Activated T-helper 17 cell treated with anti-CD3 and anti-CD28 coated beads, Interleukin-2, amount 50 U/mL, for 72 hours (primary cell): ENCODE measurements around the gene IGF2BP3. TPM values are rescaled to one million over a fixed set of nuclear protein-coding genes. Genes with fewer than 3 reads are reported as not detected.
A peak's percentile ranks its signal among the peaks of the same experiment; 100 is the strongest.

Experiments used
- ATAC-seq: fragments of 150-1000 bp; cut with Tn5 transposase; replicated peaks from 2 replicates; pipeline ENCODE4 v1.10.0; 2021; ENCODE audit warnings: mild to moderate bottlenecking, moderate library complexity
- H3K27ac Mint-ChIP-seq: one replicate; pipeline ENCODE4 v1.8.0; 2022; ENCODE audit warnings: mixed read lengths
- H3K27me3 Mint-ChIP-seq: one replicate; pipeline ENCODE4 v1.8.0; 2022; ENCODE audit warnings: mixed read lengths
- H3K36me3 Mint-ChIP-seq: one replicate; pipeline ENCODE4 v1.8.0; 2022; ENCODE audit warnings: low read depth, mild to moderate bottlenecking, mixed read lengths
- H3K4me1 Mint-ChIP-seq: one replicate; pipeline ENCODE4 v1.8.0; 2022; ENCODE audit warnings: mixed read lengths
- H3K4me3 Mint-ChIP-seq: one replicate; pipeline ENCODE4 v1.8.0; 2022; ENCODE audit warnings: mild to moderate bottlenecking, mixed read lengths
- H3K9me3 Mint-ChIP-seq: one replicate; pipeline ENCODE4 v1.8.0; 2022; ENCODE audit warnings: mixed read lengths
- total RNA-seq, 2 donors: library from RNA; stranded (reverse); gene quantifications; one replicate each; pipeline ENCODE4 v1.2.3, GENCODE V29; 2022

The IGF2BP3 gene
- total RNA-seq, 2 donors from 2014 or later = 0.42 to 0.67 TPM

DNA sequence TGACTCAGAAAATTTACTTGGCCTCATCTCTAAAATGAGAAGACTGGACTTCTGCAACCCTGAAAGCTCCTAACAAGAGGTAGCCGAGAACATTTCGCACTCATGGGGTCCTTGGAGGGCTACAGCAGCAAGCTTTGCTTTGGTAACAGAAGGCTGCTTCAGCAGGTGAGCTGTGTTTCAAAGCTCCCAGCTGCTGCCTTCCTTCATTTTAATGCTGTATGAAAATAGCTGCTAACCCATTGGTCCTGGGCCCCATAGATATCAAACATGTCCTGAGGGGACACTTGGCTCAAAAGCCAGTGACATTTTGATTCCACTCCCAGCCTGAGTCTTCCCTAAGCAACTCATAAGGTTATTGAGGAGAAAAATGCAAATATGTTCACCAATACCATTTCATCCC, 185.4 kb downstream of the IGF2BP3 start:
- no peak for ATAC-seq

DNA sequence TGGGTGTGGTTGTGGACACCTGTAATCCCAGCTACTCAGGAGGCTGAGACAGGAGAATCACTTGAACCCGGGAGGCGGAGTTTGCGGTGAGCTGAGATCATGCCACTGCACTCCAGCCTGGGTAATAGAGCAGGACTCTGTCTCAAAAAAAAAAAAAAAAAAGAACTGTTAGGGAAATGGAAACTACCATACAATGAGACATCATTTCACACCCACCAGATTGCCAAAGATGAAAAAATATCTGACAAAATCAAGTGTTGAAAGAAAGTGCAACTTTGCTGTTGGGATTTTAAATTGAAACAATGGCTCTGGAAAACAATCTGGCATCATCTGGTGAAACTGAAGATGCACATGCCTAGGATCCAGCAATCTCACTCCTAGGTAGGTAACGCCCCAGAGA, 187.2 kb downstream of the IGF2BP3 start:
- H3K9me3 Mint-ChIP-seq = no peaks in the 10 kb centered on the region
- H3K36me3 Mint-ChIP-seq = no peaks in the 10 kb centered on the region
- no peak overlapping the region for H3K27ac Mint-ChIP-seq

More for the DNA sequence above, 185.4 kb downstream of the IGF2BP3 start:
- Mint-ChIP-seq H3K9me3 (no peaks in the 10 kb centered on the region), H3K36me3 (no peaks in the 10 kb centered on the region), H3K27ac (no peak overlapping the region), H3K4me3 (no peak overlapping the region), H3K27me3 (no peaks in the 10 kb centered on the region), H3K4me1 (no peaks in the 10 kb centered on the region)

DNA sequence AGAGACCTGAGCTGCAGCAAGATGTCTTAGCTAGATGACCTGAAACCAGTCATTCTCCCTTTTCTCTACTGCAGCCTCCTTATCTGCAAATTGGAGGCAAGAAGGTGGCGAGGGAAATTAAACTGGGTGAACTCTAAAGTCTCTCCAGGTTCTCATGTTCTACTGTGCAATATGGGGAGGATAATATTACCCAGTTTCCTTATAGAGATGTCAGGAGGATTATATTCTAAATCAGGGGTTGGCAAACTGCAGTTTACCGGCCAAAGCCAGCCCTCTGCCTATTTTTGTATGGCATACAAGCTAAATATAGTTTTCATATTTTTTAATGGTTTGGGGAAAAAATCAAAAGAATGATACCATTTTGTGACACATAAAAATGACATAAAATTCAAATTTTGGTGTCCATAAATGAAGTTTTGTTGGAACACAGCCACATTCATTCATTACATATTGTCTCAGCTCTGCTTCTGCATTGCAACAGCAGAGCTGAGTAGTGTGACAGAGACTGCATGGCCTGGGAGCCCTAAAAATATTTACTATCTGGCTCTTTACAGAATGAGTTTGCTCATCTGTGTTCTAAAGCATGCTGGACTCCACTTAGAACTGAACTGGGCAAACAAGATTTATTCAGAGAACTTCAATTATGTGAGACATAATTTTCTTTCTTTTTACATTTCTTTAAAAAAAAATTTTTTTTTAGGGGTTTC, 190.3 kb downstream of the IGF2BP3 start:
- Mint-ChIP-seq H3K9me3 (no peaks in the 10 kb centered on the region), H3K27ac (no peak overlapping the region), H3K36me3 (no peaks in the 10 kb centered on the region), H3K27me3 (no peaks in the 10 kb centered on the region), H3K4me3 (no peak overlapping the region), H3K4me1 (no peaks in the 10 kb centered on the region)
- ATAC-seq = no peak

More for the DNA sequence above, 187.2 kb downstream of the IGF2BP3 start:
- no peak overlapping the region for H3K4me3 Mint-ChIP-seq
- H3K27me3 Mint-ChIP-seq = no peaks in the 10 kb centered on the region
- H3K4me1 Mint-ChIP-seq = no peaks in the 10 kb centered on the region
- no peak for ATAC-seq

DNA sequence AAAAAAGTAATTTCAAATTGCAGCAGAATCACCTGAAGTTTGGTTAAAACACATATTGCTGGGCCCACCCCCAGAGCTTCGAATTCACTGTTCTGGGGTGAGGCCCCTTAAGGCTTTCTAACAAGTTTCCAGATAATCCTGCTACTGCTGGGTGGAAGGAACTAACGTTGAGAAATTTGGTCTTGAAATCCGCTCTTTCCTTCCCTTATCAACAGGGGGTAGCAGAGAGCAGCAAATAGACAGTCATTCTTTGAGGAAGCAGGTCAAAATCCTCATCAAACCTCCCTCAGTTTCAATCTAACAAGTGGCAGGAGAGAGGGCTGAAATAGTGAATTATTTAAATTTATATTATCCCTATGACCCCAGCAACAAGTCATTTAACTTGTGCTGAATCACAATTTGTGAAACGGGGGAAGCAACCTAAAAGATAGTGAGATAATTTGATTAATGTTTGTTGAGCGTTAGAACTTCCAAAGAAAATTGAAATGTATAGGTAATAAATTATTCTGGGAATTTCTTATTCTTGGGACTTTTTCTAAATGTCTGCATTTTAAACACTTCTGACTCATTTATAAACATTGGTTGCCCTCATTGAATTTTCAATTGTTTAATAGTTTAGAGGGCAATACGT, 192.8 kb downstream of the IGF2BP3 start:
- H3K27ac Mint-ChIP-seq = no peak overlapping the region
- no peak overlapping the region for H3K4me3 Mint-ChIP-seq
- no peaks in the 10 kb centered on the region for H3K36me3 Mint-ChIP-seq
- H3K4me1 Mint-ChIP-seq = peaks cover 5% of the 10 kb centered on the region
- no peaks in the 10 kb centered on the region for H3K27me3 Mint-ChIP-seq
- ATAC-seq = peak; percentile 23
- no peaks in the 10 kb centered on the region for H3K9me3 Mint-ChIP-seq

DNA sequence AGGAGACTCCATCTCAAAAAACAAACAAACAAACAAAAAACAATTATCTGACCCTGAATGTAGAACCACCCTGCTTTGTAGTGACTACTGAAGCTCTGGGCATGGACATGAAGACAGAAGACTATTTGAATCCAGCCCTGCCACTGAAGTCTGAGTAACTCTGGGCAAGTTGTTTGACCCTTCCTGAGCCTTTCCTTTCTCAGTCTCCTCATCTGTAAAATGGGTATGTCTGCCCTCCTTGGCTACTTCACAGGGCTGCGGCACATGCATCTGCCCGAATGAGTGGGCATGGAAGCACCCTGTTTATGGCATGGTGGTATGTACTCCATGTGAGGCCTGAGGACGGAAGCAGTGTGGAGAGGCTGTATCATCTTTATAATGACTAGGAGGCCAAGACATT, 193.3 kb downstream of the IGF2BP3 start:
- no peak overlapping the region for H3K4me3 Mint-ChIP-seq
- H3K36me3 Mint-ChIP-seq = no peaks in the 10 kb centered on the region
- peaks cover 3% of the 10 kb centered on the region for H3K27me3 Mint-ChIP-seq
- H3K27ac Mint-ChIP-seq = no peak overlapping the region
- no peak for ATAC-seq
- peaks cover 10% of the 10 kb centered on the region for H3K4me1 Mint-ChIP-seq
- H3K9me3 Mint-ChIP-seq = no peaks in the 10 kb centered on the region

DNA sequence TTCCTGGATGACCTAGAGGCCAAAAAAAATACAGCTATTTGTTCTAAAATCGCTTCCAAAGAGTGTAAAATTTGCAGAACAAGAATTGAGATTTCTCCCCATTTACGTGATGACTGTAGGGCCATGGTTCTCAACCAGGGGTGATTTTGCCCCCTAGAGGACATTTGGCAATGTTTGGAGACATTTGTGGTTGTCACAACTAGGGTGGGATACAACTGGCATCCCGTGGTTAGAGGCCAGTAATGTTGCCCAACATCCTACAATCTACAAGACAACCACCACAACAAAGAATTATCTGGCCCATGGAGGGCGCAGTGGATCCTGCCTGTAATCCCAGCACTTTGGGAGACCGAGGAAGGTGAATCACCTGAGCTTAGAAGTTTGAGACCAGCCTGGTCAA, 193.9 kb downstream of the IGF2BP3 start:
- no peaks in the 10 kb centered on the region for H3K36me3 Mint-ChIP-seq
- peaks cover 10% of the 10 kb centered on the region for H3K4me1 Mint-ChIP-seq
- ATAC-seq = no peak
- no peak overlapping the region for H3K4me3 Mint-ChIP-seq
- H3K27ac Mint-ChIP-seq = no peak overlapping the region
- no peaks in the 10 kb centered on the region for H3K9me3 Mint-ChIP-seq
- peaks cover 3% of the 10 kb centered on the region for H3K27me3 Mint-ChIP-seq

DNA sequence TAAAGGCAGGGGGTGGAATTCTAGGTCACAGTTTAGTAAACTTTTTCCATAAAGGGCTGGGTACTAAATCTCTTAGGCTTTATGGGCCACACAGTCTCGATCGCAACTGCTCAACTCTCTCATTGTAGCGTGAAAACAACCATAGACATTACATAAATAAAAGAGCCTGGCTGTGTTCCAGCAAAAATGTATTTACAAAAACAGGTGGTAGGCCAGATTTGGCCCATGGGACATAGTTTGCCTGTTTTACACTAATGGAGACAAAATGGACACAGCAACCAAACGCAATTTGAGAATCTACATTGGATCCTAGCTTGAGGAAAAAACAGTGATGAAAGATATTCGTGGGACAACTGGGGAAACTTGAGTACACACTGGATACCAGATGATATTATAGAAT, 194.4 kb downstream of the IGF2BP3 start:
- Mint-ChIP-seq H3K4me3 (no peak overlapping the region), H3K4me1 (peaks cover 10% of the 10 kb centered on the region), H3K9me3 (no peaks in the 10 kb centered on the region), H3K36me3 (no peaks in the 10 kb centered on the region), H3K27me3 (peaks cover 3% of the 10 kb centered on the region), H3K27ac (no peak overlapping the region)
- ATAC-seq = no peak

DNA sequence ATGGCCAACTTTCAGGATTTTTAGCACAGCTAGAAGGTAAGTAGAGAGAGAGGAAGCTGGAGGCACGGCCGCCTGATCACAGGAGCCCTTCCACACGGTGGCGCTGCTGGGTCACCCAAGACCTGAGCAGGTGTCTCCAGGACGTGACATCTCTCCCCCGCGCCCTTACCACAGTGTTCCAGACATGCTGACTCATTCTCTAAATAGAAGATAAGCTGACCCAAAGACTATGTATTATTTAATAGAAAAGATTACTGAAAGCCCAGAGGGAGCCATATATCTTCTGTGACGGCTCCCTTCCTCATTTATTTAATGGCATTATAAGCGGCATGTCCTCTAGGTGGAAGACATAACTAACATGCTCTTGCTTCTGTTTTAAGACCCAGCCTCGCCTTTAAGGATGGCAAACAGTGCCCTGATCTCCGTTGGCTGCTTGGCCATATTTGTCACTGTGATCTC, 197.1 kb downstream of the IGF2BP3 start:
- Mint-ChIP-seq H3K27me3 (peaks cover 3% of the 10 kb centered on the region), H3K4me1 (peaks cover 10% of the 10 kb centered on the region), H3K4me3 (peak overlapping the region; percentile 80), H3K36me3 (no peaks in the 10 kb centered on the region), H3K27ac (peak overlapping the region; percentile 76), H3K9me3 (no peaks in the 10 kb centered on the region)
- peak; percentile 99 for ATAC-seq

DNA sequence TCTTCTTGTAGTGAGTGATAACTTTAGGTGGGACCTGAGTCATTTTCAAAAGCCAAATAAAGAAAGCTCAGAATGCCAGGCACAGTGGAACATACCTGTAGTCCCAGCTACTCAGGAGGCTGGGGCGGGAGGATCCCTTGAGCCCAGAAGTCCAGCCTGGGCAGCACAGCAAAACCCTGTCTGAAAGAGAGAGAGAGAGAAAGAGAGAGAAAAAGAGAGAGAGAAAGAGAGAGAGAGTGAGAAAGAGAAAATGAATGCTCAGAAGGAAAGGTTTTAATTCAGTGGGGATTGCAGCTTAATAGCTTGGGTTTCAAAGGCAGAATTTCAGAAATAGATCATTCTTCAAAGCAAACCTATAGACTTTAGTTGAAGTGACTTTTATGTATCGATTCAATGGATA, 198.0 kb downstream of the IGF2BP3 start:
- no peaks in the 10 kb centered on the region for H3K36me3 Mint-ChIP-seq
- H3K27ac Mint-ChIP-seq = peak overlapping the region; percentile 66
- ATAC-seq = no peak
- no peaks in the 10 kb centered on the region for H3K9me3 Mint-ChIP-seq
- H3K27me3 Mint-ChIP-seq = peaks cover 3% of the 10 kb centered on the region
- H3K4me3 Mint-ChIP-seq = peak overlapping the region; percentile 80
- peaks cover 10% of the 10 kb centered on the region for H3K4me1 Mint-ChIP-seq

DNA sequence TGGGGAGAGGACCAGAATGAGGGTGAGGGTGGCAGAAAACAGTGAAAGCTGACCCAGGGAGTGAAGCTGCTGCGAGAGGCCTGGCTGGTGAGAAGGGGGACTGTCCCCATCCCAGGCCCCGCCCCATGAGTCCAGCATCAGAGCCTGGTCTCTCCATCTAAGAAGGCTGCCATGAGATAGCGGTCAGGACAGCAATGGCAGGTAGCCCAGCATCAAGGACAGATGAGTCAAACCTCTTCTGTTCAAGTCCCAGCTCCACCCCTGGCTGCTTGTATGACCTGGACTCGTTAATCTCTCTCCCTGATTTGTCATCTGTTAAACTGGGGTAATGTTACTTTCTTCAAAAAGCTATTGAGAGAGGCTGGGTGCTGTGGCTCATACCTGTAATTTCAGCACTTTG, 201.5 kb downstream of the IGF2BP3 start:
- Mint-ChIP-seq H3K4me3 (no peak overlapping the region), H3K27ac (no peak overlapping the region), H3K4me1 (peaks cover 10% of the 10 kb centered on the region), H3K36me3 (no peaks in the 10 kb centered on the region), H3K27me3 (peaks cover 7% of the 10 kb centered on the region), H3K9me3 (no peaks in the 10 kb centered on the region)
- no peak for ATAC-seq

DNA sequence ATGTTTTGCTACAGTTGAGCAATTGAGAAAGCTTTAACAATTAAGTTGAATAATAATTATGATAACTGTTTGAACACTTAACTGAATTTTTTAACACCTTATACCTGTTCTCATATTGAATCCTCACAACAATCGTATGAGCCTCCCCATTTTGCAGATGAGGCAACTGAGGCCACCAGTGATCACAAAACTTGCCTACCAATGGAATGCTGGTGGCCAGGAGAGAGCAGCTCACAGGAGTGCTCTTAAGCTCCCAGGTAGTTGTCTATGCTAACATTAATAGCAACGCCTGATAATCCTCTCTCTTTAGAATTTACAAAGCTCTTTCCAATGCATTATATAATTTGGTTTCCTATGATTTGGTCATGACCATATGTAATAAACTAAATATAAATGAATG, 202.1 kb downstream of the IGF2BP3 start:
- ATAC-seq = no peak
- Mint-ChIP-seq H3K27ac (no peak overlapping the region), H3K4me1 (peaks cover 7% of the 10 kb centered on the region), H3K27me3 (peaks cover 7% of the 10 kb centered on the region), H3K36me3 (no peaks in the 10 kb centered on the region), H3K4me3 (no peak overlapping the region), H3K9me3 (no peaks in the 10 kb centered on the region)

DNA sequence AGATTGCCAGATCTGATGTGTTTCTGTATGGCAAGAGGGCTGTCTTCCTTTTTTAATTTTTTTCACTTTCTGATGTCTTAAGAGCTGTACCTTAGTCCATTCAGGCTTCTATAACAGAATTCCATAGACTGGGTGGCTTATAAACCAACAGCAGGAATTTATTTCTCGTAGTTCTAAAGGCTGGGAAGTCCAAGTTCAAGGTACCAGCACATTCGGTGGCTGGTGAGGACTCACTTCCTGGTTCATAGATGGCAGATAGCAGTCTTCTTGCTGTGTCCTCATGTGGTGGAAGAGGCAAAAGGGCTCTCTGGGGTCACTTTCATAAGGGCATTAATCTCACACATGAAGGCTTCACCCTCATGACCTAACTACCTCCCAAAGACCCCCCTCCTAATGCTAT, 202.9 kb downstream of the IGF2BP3 start:
- H3K27me3 Mint-ChIP-seq = peaks cover 7% of the 10 kb centered on the region
- no peak for ATAC-seq
- H3K27ac Mint-ChIP-seq = no peak overlapping the region
- no peak overlapping the region for H3K4me3 Mint-ChIP-seq
- H3K4me1 Mint-ChIP-seq = peaks cover 4% of the 10 kb centered on the region
- no peaks in the 10 kb centered on the region for H3K36me3 Mint-ChIP-seq
- no peaks in the 10 kb centered on the region for H3K9me3 Mint-ChIP-seq

DNA sequence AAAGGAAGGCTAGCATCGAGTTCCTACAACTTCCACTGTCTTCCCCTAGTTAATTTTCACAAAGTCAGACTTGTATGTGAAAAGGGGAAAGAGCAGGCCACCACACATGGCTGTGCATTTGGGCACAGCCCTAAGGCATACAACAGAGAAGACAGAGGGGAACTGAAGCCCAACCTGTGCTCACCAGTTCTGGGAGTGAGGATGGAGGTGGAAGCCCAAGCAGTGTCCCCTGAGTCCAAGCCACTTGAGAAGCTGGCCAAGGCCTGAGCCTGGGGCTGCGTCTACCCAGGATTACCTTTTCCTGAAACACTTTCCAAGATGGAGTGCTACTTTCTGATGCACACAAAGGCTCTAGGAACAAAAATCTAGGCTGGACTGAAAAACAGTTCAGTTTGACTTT, 203.4 kb downstream of the IGF2BP3 start:
- Mint-ChIP-seq H3K27me3 (peaks cover 5% of the 10 kb centered on the region), H3K36me3 (no peaks in the 10 kb centered on the region), H3K27ac (no peak overlapping the region), H3K9me3 (no peaks in the 10 kb centered on the region), H3K4me1 (no peaks in the 10 kb centered on the region), H3K4me3 (no peak overlapping the region)
- no peak for ATAC-seq

DNA sequence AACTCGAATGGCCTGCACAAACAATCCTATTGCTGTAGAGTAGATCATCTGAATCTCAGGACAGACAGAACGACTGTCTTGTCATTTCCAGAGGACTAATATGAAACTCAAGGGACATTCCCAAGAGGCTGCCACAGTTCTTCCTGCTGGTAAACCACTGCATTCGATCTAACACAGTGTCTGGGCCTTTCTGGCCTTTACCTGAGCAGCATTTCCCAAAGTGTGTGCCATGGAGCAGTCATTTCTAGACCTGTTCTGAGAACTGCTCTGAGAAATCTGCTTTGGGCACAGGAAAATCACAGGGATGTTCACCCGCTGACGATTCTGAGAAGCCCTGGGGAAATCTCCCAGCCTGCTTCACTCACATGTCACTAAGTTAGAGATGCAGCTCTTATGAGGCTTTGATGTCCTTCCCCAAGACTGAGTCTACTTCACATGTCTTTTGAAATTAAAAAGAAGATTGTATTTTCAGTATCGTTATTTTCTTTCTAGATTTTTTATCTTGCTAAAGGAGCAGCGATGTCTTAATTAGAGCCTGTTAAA, 205.3 kb downstream of the IGF2BP3 start:
- no peaks in the 10 kb centered on the region for H3K36me3 Mint-ChIP-seq
- ATAC-seq = peak; percentile 87
- H3K4me1 Mint-ChIP-seq = no peaks in the 10 kb centered on the region
- H3K4me3 Mint-ChIP-seq = peak overlapping the region; percentile 33
- H3K27me3 Mint-ChIP-seq = peaks cover 5% of the 10 kb centered on the region
- no peak overlapping the region for H3K27ac Mint-ChIP-seq
- no peaks in the 10 kb centered on the region for H3K9me3 Mint-ChIP-seq

DNA sequence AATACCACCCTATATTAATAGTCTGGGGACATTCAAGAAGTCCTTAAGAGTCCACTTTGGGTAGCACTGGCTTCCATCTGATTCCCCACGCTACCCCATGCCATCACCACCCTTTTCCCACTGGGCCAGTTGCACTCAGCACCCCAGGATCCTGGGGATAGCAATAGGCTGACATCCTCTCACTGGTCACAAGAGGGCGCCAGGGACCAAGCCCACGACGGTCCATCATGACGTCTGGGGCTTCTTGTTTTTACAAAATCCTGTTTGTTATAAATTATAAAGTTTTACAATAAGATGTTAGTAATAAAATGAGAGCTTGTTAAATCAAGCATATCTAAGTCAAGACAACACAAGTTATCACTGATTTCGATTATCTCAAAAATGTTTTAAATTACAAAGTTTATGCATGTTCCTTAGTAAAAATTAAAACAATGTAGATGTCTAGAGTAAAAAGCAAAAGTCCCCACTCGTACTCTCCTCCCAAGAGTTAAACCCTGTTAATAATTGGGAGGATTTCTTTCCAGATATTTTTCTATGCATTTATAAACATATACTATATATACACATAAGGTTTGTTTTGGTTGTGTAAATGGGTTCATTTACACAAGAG, 208.3 kb downstream of the IGF2BP3 start:
- no peak overlapping the region for H3K4me3 Mint-ChIP-seq
- no peaks in the 10 kb centered on the region for H3K4me1 Mint-ChIP-seq
- no peaks in the 10 kb centered on the region for H3K36me3 Mint-ChIP-seq
- H3K27ac Mint-ChIP-seq = no peak overlapping the region
- peaks cover 13% of the 10 kb centered on the region for H3K27me3 Mint-ChIP-seq
- peak; percentile 67 for ATAC-seq
- H3K9me3 Mint-ChIP-seq = no peaks in the 10 kb centered on the region
